Suprapubic skin (tissue), 4 donors: ENCODE measurements around the gene C1QL1.

Experiments
- EP300 ChIP-seq: sonication (generic); formaldehyde crosslinking; IDR thresholded peaks from one replicate; pipeline ENCODE4 v1.6.1; 2017; ENCODE audit warnings: antibody characterized with exemption
- POLR2A ChIP-seq, 2 donors: fragments of 450-650 bp; IDR thresholded peaks; one replicate each; pipeline ENCODE4 v1.6.1; 2017; ENCODE audit warnings: antibody characterized with exemption in 2 of 2, mild to moderate bottlenecking in 2 of 2, moderate library complexity in 2 of 2
- POLR2AphosphoS5 ChIP-seq, 3 donors: sonication (generic); formaldehyde crosslinking; IDR thresholded peaks; one replicate each; pipeline ENCODE4 v1.6.1; 2017; ENCODE audit warnings: antibody characterized with exemption in 3 of 3
- TF ChIP-seq, protein P1 (sequence below), 2 donors: fragments of 200-600 bp in 1 of 2; fragments of 450-650 bp in 1 of 2; sonication (generic) in 1 of 2; IDR thresholded peaks; one replicate each; pipeline ENCODE4 v1.5.1; 2016 to 2019; ENCODE audit warnings: antibody characterized with exemption in 2 of 2, mild to moderate bottlenecking in 1 of 2, moderate library complexity in 1 of 2

DNA sequence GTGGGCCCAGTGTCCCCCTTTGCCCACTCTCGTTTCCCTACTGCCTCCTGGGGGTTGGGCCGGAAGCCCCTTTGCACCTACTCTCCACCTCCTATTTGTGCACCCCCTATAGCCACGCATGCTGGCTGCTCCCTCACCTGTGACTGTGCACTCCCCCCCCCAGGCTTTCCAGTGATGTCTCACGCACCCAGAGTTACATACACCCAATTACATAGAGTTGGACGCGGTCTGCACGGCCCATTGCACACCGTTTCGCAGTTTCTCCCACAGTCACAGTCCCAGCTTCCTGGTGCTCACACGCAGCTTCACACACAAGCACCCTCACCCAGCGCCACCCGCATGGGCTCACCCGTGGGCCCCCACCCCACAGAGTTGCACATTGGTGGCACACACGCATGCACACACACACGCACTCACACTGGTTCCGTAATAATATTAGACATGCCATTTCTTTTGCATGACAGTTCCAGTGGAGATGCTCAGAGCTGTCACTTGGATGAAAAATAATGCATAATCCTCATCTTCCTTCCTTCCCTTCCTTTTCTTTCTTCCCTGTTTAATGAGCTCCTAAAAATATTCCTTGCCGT, 21.5 kb upstream of the C1QL1 start:
- TF ChIP-seq POLR2AphosphoS5 (IDR thresholded peaks at IDR 0.05) (no peak), POLR2A (IDR thresholded peaks at IDR 0.05) (no peak), EP300 (no peak)
- TF ChIP-seq, protein P1, sequence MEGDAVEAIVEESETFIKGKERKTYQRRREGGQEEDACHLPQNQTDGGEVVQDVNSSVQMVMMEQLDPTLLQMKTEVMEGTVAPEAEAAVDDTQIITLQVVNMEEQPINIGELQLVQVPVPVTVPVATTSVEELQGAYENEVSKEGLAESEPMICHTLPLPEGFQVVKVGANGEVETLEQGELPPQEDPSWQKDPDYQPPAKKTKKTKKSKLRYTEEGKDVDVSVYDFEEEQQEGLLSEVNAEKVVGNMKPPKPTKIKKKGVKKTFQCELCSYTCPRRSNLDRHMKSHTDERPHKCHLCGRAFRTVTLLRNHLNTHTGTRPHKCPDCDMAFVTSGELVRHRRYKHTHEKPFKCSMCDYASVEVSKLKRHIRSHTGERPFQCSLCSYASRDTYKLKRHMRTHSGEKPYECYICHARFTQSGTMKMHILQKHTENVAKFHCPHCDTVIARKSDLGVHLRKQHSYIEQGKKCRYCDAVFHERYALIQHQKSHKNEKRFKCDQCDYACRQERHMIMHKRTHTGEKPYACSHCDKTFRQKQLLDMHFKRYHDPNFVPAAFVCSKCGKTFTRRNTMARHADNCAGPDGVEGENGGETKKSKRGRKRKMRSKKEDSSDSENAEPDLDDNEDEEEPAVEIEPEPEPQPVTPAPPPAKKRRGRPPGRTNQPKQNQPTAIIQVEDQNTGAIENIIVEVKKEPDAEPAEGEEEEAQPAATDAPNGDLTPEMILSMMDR (IDR thresholded peaks at IDR 0.05): no peak
